Right lobe of liver (tissue), 6 donors: Measurements from ENCODE around the gene OBSCN. TPM values are rescaled to one million over a fixed set of nuclear protein-coding genes. Genes with fewer than 3 reads are reported as not detected.
A peak's percentile ranks its signal among the peaks of the same experiment; 100 is the strongest.

Experiments
- ATAC-seq, 4 donors: fragments of 200-7000 bp; cut with Tn5 transposase; one replicate each; pipeline ENCODE4 v1.9.1; 2020; ENCODE audit warnings: mild to moderate bottlenecking in 4 of 4, moderate library complexity in 4 of 4
- DNase-seq, 3 donors: peaks; one replicate each; pipeline ENCODE4 v3.0.0-alpha.2; 2020
- H3K27ac ChIP-seq, 3 donors: fragments of 200-600 bp; one replicate each; pipeline ENCODE4 v1.8.0; 2022
- H3K27me3 ChIP-seq, 2 donors: fragments of 200-600 bp; one replicate each; pipeline ENCODE4 v1.8.0; 2022
- H3K36me3 ChIP-seq, 4 donors: fragments of 200-600 bp; sonication (generic) in 1 of 4; one replicate each; pipeline versions ENCODE4 v1.5.1 to v1.8.0; 2017 to 2022; ENCODE audit warnings: control low read depth in 1 of 4
- H3K4me1 ChIP-seq, 4 donors: fragments of 200-600 bp; sonication (generic) in 1 of 4; one replicate each; pipeline versions ENCODE4 v1.5.1 to v1.8.0; 2017 to 2022; ENCODE audit warnings: control low read depth in 1 of 4
- H3K4me3 ChIP-seq, 3 donors: fragments of 200-600 bp; one replicate each; pipeline ENCODE4 v1.8.0; 2022
- H3K9me3 ChIP-seq, 4 donors: fragments of 200-600 bp; sonication (generic) in 1 of 4; one replicate each; pipeline versions ENCODE4 v1.5.1 to v1.8.0; 2017 to 2022; ENCODE audit warnings: control low read depth in 1 of 4
- CTCF ChIP-seq, 4 donors: fragments of 200-600 bp in 3 of 4; fragments of 450-650 bp in 1 of 4; IDR thresholded peaks; one replicate each; pipeline versions ENCODE4 v1.5.1 to v1.8.0; 2016 to 2022; ENCODE audit warnings: antibody characterized with exemption in 4 of 4, mild to moderate bottlenecking in 2 of 4
- POLR2A ChIP-seq: fragments of 450-650 bp; IDR thresholded peaks from one replicate; pipeline ENCODE4 v1.6.1; 2017; ENCODE audit warnings: antibody characterized with exemption, mild to moderate bottlenecking
- WGBS: methylation state at CpG from one replicate; pipeline ENCODE4 v1.1.6; 2018; ENCODE audit warnings: low coverage, low lambda C conversion rate; ENCODE audit not compliant: insufficient coverage; ENCODE audit errors: missing lambda C conversion rate; 5-methylcytosine and 5-hydroxymethylcytosine counted together
- intact Hi-C, 2 donors: fragments of 100-400 bp; cut with DNase I; formaldehyde crosslinking; loops; one replicate each; pipeline versions ENCODE4 v1.11.2 to v1.14.1; 2022
- total RNA-seq, 6 experiments: library from RNA; depleted of rRNA in 2 of 6; stranded (reverse); fragments of >200 nt in 2 of 6; fragmentation: NEBNext Ultra II Directional in 3 of 6; extraction: Animal tissue kit (Norgen Biotek cat#: 25700) in 3 of 6; gene quantifications; one replicate each; pipeline versions ENCODE4 v1.1.0 to v1.2.4, GENCODE V29; 2016 to 2023
- donor health status: DM: no; HTN: yes; CAD: no.
- donor health status: DM: no; HTN: no; CAD: no.
- donor health status: DM: no; HTN: no; CAD: no.
- donor health status: DM: no; HTN: yes; CAD: no.
- donor health status: DM: no; HTN: yes; CAD: no.

The OBSCN gene
- total RNA-seq, 6 experiments from 2014 or later = 0.43 to 3.5 (median 2.0) TPM

DNA sequence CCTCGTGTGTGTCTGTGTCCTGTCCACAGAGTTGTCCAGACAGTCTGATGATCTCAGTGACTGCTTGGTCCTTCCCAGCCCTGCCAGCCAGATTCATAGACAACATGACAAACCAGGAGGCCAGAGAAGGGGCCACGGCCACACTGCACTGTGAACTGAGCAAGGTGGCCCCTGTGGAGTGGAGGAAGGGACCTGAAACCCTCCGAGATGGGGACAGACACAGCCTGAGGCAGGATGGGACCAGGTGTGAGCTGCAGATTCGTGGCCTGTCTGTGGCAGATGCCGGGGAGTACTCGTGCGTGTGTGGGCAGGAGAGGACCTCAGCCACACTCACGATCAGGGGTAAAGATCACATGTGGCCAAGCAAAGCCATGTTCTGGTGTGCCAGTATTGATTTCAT lies 96.4 kb downstream of the OBSCN start:
- DNase-seq (no peak), ATAC-seq (no peak)
- Histone ChIP-seq H3K9me3 (peaks cover 0 to 9% (median 3%) of the 10 kb centered on the region in 4 donors), H3K36me3 (no peaks in the 10 kb centered on the region), H3K27me3 (no peaks in the 10 kb centered on the region), H3K27ac (no peak overlapping the region), H3K4me3 (no peak overlapping the region), H3K4me1 (no peaks in the 10 kb centered on the region)
- WGBS = 48% methylated on average over 4 of the region's 8 CpGs
- TF ChIP-seq POLR2A = no peak
- TF ChIP-seq CTCF (IDR thresholded peaks at IDR 0.05) = no peak
- intact Hi-C loops = no loop called here

GRCh38 chr1:228304766-228305395 lies 97.0 kb downstream of the OBSCN start:
- intact Hi-C loops = no loop called here
- DNase-seq = no peak
- 93% methylated on average over 3 of the region's 6 CpGs for WGBS

GRCh38 chr1:228305721-228306152 lies 97.9 kb downstream of the OBSCN start:
- intact Hi-C loops = no loop called here
- DNase-seq = peak in 1 of 3 donors; percentile 36
- H3K4me3 ChIP-seq = no peak overlapping the region
- ATAC-seq = no peak
- peaks cover 0 to 9% (median 3%) of the 10 kb centered on the region in 4 donors for H3K9me3 ChIP-seq
- H3K4me1 ChIP-seq = no peaks in the 10 kb centered on the region
- H3K36me3 ChIP-seq = no peaks in the 10 kb centered on the region
- H3K27ac ChIP-seq = no peak overlapping the region
- H3K27me3 ChIP-seq = no peaks in the 10 kb centered on the region
- TF ChIP-seq CTCF (IDR thresholded peaks at IDR 0.05) = no peak
- WGBS = no CpG with 5 or more reads among the region's 6 CpGs

More at GRCh38 chr1:228304766-228305395, 97.0 kb downstream of the OBSCN start:
- no peak overlapping the region for H3K27ac ChIP-seq
- H3K9me3 ChIP-seq = peaks cover 0 to 9% (median 3%) of the 10 kb centered on the region in 4 donors
- no peak for TF ChIP-seq CTCF (IDR thresholded peaks at IDR 0.05)
- TF ChIP-seq POLR2A = no peak
- H3K36me3 ChIP-seq = no peaks in the 10 kb centered on the region
- H3K27me3 ChIP-seq = no peaks in the 10 kb centered on the region
- ATAC-seq = no peak
- no peaks in the 10 kb centered on the region for H3K4me1 ChIP-seq
- H3K4me3 ChIP-seq = no peak overlapping the region

DNA sequence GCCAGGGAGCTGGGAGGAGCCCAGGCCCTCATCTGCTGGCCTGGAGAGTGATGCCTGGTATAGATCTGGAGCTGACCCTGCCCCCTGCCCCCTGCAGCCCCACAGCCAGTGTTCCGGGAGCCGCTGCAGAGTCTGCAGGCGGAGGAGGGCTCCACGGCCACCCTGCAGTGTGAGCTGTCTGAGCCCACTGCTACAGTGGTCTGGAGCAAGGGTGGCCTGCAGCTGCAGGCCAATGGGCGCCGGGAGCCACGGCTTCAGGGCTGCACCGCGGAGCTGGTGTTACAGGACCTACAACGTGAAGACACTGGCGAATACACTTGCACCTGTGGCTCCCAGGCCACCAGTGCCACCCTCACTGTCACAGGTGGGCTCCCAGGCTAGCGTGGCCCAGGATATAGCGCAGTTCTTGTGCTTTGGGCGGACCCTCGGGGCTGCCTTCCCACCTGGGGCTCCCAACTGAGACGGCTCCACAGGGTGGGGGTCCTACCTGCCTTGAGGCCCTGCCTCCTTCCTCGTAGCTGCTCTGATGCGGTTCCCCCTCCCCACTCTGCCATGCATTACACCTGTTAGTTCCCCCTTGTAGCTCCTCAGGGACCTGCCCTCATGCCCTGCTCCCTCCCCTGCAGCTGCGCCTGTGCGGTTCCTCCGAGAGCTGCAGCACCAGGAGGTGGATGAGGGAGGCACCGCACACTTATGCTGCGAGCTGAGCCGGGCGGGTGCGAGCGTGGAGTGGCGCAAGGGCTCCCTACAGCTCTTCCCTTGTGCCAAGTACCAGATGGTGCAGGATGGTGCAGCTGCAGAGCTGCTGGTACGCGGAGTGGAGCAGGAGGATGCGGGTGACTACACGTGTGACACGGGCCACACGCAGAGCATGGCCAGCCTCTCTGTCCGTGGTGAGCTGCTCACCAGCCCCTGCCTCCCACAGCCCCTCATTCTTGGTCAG lies 98.7 kb downstream of the OBSCN start:
- Histone ChIP-seq H3K27me3 (no peaks in the 10 kb centered on the region), H3K4me3 (no peak overlapping the region), H3K4me1 (no peaks in the 10 kb centered on the region), H3K9me3 (peaks cover 0 to 9% (median 3%) of the 10 kb centered on the region in 4 donors), H3K36me3 (no peaks in the 10 kb centered on the region), H3K27ac (no peak overlapping the region)
- 87% methylated on average over 9 of the region's 35 CpGs for WGBS
- TF ChIP-seq POLR2A (no peak), CTCF (IDR thresholded peaks at IDR 0.05) (no peak)
- ATAC-seq = no peak
- peak in 1 of 3 donors; percentile 26 for DNase-seq
- intact Hi-C loops = no loop called here
